IPS-11a (cell line): ENCODE data around the gene GPC5.

Experiments used
- H3K4me3 ChIP-seq: one replicate; pipeline ENCODE4 v1.5.1; 2013; ENCODE audit warnings: low read depth, low read length, control low read depth

GPC5 gene

DNA sequence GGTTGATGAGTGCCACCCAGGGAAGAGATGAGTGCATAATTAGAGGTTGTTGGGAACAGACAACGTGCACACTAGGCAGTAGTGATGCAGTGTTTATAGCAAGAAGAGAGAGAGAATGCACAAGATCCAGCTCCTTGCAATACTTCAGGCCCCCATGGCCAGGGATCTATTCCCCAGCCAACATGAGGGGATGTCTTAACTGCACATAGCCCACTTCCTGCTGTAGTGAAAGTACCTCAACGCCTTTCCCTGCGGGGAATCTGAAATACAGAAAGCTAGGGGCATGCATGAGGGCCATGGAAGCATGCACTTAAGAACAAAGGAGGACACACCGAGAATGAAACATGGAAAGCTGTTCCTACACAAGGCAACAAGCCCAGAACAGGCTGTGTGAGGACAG is 1191.5 kb downstream of the GPC5 start:
- H3K4me3 ChIP-seq = no peak overlapping the region

DNA sequence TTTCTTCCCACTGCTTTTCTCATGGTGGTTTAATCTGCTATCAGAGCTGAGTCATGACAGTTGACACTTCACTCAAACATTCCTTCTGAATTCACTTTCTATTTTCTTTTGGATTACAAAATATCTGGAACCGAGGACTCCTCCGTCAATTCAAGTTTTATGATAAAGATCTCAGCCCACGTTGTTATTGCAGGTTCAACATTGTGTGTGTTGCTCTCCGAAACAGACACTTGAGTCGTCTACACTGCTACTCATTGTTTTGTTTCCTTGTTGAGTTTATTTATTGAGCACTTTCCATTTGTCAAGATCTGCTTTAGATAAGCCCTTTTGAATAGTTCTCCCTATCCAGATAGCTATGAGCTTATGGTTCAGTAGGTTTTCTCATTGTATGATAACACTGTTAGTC is 1192.1 kb downstream of the GPC5 start:
- no peak overlapping the region for H3K4me3 ChIP-seq

DNA sequence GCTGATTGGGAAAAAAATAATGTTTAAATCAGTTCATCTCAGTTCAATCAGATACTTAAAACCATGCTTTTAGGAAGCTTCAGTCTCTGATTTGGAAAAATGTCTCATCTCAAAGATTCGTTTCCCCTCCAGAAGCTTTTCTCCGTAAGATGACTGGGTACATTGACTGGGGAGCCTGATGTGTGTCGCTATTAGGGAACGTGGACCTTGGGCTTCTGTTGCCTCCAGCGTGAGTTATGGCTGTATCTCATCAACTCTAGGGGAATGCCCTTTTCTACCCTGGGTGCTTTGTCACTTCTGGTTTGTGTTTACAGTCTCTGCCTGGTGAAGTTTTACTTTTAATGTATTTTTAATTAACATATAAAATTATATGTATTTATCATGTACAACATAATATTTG is 1192.7 kb downstream of the GPC5 start:
- H3K4me3 ChIP-seq = no peak overlapping the region

DNA sequence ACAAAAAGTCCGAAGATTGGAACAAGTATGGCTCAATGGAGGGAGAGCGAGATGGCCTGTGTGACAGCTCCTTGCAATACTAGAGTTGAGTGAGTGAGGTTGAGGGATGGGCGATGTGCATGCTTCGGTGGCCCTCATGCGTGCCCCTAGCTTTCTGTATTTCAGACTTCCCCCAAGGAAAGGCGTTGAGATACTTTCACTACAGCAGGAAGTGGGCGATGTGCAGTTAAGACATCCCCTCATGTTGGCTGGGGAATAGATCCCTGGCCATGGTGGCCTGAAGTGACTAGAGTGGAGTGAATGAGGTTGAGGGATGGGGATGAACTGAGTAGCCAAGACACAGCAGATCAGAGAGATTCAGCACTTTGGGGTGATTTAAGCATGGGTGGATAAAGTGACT is 1194.3 kb downstream of the GPC5 start:
- no peak overlapping the region for H3K4me3 ChIP-seq

DNA sequence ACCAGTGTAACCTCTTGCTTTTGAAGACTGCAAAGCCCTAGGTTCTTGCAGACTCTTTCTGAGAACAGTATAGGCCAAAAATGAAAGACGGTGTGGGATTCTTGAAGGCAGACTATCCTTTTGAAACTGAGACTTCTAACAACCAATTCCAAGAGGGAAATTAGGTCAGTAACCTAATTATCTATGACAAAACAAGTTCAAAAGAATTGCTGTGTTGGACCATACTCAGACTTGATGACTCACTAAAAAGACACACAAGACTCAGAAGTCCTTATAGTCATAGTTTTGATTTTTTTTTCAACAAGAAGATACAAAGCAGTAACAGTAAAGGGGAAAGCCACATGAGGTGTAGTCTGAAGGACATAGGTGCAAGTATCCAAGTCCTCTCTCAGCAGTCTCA is 1204.1 kb downstream of the GPC5 start:
- no peak overlapping the region for H3K4me3 ChIP-seq

DNA sequence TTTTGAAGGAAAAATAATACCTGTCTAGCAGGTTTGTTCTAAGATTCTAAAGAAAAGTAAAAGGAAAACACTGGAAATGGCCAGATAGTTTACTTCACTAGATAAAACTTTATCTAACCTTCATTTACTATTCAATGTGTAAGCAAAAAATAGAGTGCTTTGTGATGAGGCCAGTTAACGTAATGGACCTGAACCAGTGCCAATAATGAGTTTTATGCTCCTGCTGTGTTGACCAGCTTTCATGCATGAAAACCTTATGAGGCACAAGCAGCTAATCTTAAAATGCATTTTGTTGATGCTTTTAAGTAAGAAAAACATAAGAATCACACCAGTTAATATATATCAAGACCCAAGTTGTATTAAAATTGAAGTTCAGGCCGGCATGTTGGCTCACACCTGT is 1211.0 kb downstream of the GPC5 start:
- H3K4me3 ChIP-seq = no peak overlapping the region

DNA sequence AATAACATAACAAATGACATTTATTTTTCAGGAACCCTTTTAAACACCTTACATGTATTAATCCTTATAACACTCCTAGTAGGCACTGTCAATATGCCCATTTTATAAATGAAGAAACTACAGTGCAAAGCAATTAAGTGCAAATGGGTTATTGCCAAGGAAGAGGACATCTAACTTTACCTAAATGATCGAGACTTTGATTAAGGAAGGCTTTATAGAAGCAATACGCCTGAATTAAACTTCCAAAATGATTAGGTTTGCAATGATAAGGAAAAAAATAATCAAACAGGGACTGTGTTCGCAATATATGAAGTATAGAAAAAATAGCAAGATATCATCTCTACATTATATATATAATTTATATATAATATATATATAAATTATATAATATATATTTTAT is 1214.5 kb downstream of the GPC5 start:
- H3K4me3 ChIP-seq = no peak overlapping the region

DNA sequence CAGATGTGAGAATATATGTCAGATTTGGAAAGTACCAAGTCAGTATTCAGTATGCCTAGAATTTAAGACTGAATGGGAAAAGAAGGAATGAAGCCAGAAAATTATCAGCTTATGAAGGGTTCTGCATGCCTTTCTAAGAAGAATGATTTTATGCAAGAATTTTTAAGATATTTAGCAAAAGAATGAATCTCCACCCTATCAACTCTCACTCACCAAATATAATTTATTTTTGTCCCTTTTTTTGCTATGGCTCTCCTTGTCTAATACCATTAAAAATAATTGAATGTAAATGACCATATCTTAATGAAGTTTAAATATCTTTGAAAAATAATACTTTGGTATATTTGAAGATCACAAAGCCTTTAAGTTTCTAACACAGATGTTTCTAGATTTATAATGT is 1215.5 kb downstream of the GPC5 start:
- no peak overlapping the region for H3K4me3 ChIP-seq

DNA sequence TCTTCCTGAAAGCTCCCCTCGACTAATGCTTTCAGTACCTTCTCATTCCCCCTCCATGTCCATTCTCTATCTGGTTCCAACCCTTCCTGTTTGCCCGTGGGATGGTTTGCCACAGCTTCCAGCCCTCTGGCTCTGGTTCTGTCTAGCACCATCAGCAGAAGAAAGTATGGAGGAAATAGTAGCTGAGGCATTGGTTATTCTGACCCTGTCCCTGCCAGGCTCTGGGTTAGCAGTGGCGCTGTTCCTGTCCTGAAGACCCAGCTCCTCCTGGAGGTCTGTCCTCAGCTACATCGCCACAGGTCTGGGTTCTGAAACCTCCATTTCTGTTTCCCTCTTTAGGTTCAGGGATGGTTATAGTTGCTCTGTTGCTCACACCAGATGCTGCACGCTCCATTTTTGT is 1223.6 kb downstream of the GPC5 start:
- no peak overlapping the region for H3K4me3 ChIP-seq

DNA sequence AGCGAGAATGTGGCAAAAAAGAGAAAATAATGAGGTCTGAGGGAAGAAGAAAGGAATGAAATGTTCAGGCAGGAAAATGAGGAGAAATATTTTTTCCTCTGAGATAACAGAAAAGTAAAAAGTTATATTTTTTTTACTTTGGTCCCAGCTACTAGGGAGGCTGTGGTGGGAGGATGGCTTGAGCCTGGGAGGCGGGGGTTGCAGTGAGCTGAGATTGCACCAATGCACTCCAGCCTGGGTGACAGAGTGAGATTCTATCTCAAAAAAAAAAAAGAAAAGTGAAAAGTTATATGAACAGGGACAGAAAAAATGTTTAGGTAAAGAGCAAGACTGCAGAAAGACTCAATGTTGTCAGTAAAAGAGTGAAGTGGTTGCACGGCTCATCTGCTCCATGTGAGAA is 1224.5 kb downstream of the GPC5 start:
- no peak overlapping the region for H3K4me3 ChIP-seq

DNA sequence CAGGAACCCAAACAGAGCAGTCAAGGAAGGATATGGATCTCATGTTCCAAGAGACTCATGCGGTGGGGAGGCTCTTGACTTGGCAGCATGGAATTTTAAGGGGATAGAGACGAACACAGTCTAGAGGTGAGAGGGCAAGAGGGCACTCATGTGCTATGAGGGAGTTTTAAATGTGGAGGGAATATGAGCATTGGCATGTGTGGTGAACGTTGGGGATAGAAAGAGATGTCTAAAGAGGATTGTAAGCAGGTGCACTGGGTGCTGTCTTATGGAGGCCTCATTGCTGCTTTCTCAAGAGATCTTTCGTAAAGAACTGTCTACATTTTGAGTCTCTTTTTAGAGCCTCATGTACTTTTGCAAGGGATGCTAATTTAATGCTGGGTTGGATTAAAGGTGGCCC is 1227.9 kb downstream of the GPC5 start:
- H3K4me3 ChIP-seq = no peak overlapping the region

DNA sequence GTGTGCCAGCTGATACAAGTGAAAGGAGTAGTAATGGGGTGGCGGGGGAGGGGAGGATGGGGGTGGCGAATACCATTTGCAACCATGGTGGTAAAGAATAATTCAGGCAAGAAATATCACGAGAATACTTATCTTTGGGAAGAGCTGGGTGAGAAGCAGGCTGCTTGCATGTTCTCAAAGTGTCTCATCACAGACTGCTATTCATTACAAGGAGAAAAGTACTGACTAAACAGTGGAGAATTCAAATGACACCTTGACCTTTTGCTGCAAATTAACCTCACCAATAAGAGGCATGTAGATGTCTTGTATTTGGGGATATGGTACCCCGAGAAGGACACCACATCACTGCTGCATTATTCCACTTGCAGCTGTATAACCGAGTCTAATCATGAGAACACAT is 1242.5 kb downstream of the GPC5 start:
- no peak overlapping the region for H3K4me3 ChIP-seq

DNA sequence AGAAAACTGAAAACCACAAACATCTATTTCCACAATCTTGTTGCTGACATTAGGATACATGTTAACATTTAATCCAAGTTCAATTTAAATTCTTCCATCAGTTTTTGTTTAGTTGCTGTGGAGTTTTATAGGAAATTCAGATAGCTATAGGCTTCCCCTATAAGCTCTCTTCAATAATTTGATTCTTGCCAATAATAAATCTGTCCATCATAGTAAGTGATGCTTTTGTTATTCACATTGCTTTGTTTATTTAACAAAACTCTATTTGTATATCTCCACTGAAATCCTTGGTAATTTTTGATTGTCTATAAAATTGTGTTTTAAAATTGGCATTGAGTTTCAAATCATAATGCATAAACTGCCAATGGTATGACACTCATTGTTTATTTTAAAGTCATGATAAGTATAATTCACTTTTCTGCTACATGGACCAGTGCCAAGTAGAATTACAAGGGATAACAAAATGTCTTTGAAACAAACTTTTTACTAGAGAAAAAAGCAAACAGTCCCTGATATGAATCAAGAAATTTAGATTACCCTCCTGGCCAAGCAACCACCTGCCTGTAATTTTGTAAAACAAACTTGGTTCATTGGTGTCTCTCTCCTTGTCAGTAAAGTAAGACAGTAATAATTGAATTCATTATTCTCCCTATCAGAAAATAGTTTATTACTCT is 1250.9 kb downstream of the GPC5 start:
- H3K4me3 ChIP-seq = no peak overlapping the region

DNA sequence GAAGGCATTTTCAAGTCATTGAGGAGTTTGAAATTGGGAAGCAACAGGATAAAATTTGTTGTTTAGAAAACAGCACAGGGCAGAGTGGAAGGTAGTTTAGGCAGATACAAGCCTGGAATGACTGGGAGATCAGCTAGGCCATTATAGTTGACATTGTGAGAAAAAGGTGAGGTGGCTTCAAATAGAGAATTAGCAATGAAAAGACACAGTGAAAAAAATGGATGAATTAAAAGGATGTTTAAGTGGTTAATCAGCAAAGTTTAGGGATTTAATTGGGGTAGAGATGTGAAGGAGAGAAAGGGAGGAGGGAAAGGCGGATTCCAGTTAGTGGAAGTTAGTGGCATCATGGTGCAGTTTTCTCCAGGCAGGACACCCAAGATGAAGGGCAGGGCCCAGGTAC is 1257.7 kb downstream of the GPC5 start:
- no peak overlapping the region for H3K4me3 ChIP-seq

DNA sequence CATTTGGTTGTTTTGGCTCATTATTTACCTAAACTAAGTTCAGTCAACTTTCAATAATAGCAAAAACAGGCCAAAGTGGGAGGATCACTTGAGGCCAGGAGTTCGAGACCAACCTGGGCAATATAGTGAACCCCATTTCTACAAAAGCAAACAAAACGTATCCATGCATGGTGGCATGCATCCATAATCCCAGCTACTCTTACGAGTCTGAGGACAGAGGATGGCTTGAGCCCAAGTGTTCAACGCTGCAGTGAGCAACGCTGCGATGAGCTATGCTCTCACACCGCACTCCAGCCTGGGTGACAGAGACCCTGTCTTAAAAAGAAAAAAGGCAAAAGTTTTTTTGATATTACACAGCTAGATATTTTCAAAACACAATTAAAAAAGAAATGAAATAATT is 1258.2 kb downstream of the GPC5 start:
- H3K4me3 ChIP-seq = no peak overlapping the region

DNA sequence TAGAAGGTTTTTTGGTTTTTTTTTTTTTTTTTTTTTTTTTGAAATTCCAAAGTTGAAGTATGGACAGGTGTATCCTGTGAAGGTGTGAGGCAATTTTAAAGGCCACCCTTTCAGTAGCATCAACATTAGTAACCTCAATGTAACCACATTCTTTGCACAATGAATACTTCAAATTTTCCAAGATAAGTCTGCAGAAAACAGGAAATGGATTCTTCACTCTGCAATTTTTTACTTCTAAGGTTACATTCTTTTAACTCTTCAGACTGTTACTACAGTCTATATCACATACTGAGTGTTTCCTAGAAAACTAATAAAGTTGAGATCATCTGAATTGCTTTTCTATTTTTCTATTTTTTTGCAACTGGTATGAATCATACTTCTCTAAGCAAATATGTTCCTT is 1259.1 kb downstream of the GPC5 start:
- H3K4me3 ChIP-seq = no peak overlapping the region

DNA sequence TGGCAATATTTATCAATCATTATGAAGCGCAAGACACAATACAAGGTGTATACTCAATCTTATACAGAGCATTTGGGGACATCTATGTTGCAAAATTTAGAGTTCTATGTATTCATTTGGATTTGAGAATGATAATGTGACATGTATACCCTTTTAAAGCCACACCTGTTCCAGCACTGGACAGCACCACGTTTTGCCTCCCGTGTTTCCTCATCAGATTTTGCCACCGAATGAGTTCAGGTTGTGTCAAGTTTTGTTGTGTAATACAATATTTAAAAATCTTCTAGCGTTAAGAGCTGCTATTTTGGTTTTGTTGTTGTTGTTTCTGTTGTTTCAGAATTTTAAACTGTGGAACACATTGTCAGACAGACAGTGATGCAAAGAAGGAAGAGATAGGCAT is 1259.9 kb downstream of the GPC5 start:
- H3K4me3 ChIP-seq = no peak overlapping the region

DNA sequence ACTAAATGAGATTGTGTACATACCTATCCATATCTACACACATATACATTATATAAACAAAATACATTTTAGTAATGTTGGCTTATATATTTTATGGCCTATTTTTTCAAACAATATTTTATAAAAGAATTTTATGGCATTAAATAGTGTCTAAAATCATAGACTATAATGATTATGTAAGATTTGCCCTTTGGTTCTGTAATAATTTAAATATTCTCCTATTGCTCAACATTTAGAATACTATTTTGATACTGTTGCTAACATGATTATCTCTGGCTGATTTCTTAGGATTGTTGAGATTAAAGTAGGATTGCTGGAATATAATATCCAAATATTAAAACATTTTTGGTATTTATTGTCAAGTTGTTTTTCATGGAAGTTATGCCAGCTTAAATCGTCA is 1263.0 kb downstream of the GPC5 start:
- no peak overlapping the region for H3K4me3 ChIP-seq

DNA sequence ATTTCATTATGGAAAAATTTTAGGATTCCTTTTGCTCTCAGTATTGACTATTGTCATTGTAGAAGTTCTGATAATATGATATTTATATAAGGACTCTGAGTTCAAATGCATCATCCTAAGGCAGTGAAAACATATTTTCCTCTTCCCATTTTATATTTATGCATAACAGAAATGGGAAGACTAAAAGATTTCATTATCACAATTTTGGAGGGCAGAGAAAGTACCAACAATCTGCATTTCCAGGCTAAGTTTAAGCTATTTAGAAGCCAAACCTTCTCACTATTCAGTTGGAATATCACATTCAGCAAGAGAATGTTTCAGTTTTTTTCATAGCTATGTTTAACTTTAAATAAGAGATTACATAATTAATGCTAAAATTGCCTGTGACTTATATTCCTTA is 1269.7 kb downstream of the GPC5 start:
- H3K4me3 ChIP-seq = no peak overlapping the region

DNA sequence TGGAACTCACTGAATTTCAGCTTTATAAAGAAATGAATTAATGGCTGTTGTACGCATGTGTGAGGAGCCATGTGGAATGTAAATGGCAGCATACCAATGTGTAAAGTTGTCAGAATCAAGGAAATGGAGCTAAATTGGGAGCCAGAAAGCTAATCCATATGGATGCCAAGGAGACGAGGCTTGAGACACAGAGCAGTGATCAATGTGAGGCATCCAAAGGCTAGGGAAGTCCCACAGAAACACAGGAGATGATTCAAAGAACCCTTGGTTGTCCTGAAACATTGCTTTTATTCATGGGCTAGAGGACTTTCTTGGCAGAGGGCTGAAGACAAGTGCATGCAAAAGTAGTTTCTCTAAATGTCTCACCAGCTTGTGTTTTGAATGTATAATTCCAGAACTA is 1271.7 kb downstream of the GPC5 start:
- no peak overlapping the region for H3K4me3 ChIP-seq

DNA sequence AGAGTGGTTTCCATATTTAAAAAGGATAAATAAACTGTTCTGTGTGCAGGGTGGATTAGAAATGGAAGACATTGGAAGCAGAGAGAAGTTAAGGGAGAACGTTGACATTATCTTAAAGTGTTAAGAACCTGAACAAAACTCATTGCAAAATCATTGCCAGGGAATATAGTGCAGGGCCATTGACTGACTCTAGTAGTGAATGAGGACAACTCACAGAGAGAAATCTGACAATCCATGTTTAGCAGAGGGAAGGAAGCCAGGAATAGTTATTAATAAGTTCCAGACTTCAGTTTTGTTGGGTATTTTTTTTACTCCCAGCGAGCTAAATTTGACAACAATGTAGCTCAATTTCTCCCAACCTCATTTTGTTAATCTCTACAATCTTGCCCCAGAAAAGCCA is 1273.4 kb downstream of the GPC5 start:
- H3K4me3 ChIP-seq = no peak overlapping the region

DNA sequence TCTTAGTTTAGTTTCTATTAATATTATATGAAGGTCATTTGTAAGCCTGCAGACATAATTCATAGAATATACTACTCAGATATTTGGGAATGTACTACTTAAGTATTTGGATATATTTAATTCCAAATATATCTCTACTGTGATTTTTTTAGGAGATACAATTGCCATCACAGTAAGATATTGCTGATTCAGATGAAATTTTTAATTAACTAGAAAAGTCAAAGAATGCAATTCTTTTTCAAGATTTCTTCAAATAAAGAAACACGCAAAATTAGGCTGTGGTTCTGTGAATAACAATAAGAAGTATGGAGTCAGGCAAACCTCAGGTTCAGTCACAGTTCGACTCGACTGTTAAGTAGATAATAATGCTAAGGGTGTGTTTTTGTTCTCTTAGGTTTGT is 1277.8 kb downstream of the GPC5 start:
- no peak overlapping the region for H3K4me3 ChIP-seq

DNA sequence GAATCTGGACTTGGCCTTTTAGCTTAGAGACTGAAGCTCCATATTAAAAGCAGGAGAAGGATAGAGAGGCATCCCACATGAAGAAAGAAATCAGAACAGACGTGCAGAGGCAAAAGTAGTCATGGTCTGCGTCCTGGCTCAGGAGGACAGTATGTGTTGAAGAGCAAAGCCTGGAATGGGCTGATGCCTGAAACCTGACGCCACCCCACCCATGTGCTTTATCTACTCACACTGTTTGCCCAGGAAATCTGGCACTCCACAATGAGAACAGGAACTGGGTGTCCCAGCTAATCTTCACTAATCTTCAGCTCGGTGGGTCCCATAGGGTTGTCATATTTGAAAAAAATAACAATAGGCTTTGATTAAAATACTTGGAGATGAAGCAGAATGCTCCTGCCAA is 1279.2 kb downstream of the GPC5 start:
- no peak overlapping the region for H3K4me3 ChIP-seq

DNA sequence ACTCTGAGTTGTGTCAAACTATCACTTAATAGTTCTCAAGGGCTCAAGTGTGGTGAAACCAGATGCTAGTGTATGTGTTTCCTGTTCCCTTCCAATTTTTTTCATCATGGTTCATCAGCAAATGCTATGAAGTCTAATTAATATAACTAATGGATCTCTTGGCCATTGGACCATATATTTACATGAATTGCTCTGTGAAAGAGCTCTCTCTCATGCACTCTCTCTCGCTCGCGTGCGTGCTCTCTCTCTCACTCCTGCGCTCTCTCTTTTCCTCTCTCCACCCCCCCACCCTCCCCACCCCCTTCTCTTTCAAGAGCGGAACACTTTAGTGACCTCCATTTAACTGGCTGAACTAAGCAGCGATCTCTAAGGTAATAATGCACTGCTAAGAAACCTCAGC is 1281.2 kb downstream of the GPC5 start:
- H3K4me3 ChIP-seq = no peak overlapping the region
